Erythroblast (primary cell): ENCODE results near the gene PVALB.

ENCODE experiments used
- GATA1 ChIP-seq: IDR thresholded peaks from 2 replicates; pipeline ENCODE4 v1.6.1; 2011; ENCODE audit warnings: low read depth, mild to moderate bottlenecking, control low read depth, low read length, moderate library complexity
- POLR2A ChIP-seq: IDR thresholded peaks from 2 replicates; pipeline ENCODE4 v1.6.1; 2011; ENCODE audit warnings: mild to moderate bottlenecking, low read length

- TF ChIP-seq POLR2A (no peak), GATA1 (no peak)
Observed at GRCh38 chr22:36761553-36762240, 55.1 kb downstream of the PVALB start.
